BLaER1 (cell line): Measurements from ENCODE around the gene CSH1.
"Not testable (repeated sequence)": the region's sequence is repeated elsewhere in the genome, so short reads cannot be mapped to it uniquely, and the experiment has no call there.

ENCODE experiments used
- H3K27ac ChIP-seq: shearing (Covaris generic); formaldehyde crosslinking; 2 replicates; pipeline ENCODE4 v1.8.1; 2022
- H3K27me3 ChIP-seq: shearing (Covaris generic); formaldehyde crosslinking; 2 replicates; pipeline ENCODE4 v1.8.1; 2022
- H3K36me3 ChIP-seq: shearing (Covaris generic); formaldehyde crosslinking; 2 replicates; pipeline ENCODE4 v1.8.1; 2022
- H3K4me1 ChIP-seq: shearing (Covaris generic); formaldehyde crosslinking; 2 replicates; pipeline ENCODE4 v1.8.1; 2022
- H3K4me2 ChIP-seq: shearing (Covaris generic); formaldehyde crosslinking; 2 replicates; pipeline ENCODE4 v1.8.1; 2022
- H3K4me3 ChIP-seq: shearing (Covaris generic); formaldehyde crosslinking; 2 replicates; pipeline ENCODE4 v1.8.1; 2022
- H3K9ac ChIP-seq: shearing (Covaris generic); formaldehyde crosslinking; 2 replicates; pipeline ENCODE4 v1.8.1; 2022
- H3K9me3 ChIP-seq: shearing (Covaris generic); formaldehyde crosslinking; 2 replicates; pipeline ENCODE4 v1.8.1; 2022
- H4K20me1 ChIP-seq: shearing (Covaris generic); formaldehyde crosslinking; 2 replicates; pipeline ENCODE4 v1.8.1; 2022
- Cebpa-rat ChIP-seq: shearing (Covaris generic); IDR thresholded peaks from 2 replicates; pipeline ENCODE4 v1.8.1; 2022

The CSH1 gene

DNA sequence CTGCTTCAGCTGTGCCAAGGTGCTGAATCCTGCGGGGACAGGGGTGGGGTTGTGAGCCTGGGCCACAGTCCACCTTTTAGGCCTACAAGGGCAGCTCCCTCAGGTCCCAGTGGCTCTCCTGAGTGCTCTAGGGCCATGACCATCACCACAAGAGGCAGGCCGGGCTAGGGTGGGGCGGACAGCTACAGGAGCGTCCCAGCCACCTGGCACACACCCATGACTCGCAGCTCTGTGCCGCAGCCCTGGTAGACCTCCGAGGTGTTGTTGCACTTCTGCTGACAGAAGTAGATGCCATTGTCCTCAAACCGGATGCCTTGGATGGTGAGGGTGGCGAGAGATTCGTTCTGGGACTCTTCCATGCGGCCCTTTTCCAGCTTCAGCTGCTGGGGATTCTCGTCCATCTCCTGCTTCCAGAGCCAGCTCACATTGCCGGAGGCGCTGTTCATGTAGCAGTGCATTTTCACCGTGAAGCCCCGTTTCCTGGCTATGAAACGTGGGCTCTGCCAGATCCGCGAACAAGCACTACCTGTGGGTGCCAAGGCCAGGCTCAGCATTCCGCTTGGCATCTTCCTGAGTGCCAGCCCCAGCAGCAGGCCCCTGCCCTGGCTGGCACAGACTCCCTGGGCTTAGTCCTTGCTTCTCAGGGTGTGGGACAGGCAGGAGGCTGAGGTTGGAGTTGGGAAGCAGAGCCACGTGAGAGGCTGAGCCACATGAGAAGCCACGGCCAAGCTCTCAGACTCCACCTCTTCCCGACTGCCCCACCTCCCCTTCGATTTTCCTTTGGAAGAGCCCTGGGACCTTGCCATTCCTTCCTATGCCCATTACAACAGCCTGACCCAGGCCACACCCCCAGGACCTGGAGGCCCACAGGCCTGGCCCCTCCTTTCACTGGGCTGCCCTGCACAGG, 33.7 kb upstream of the CSH1 start:
- H4K20me1 ChIP-seq, result peaks cover 39% of the 10 kb centered on the region
- H3K9me3 ChIP-seq, result no peaks in the 10 kb centered on the region
- peaks cover 88% of the 10 kb centered on the region for H3K4me1 ChIP-seq
- H3K4me2 ChIP-seq, result peak overlapping the region; percentile 99
- peak overlapping the region; percentile 94 for H3K9ac ChIP-seq
- H3K4me3 ChIP-seq, result peak overlapping the region; percentile 90
- TF ChIP-seq Cebpa-rat, result no peak
- no peaks in the 10 kb centered on the region for H3K27me3 ChIP-seq
- peaks cover 30% of the 10 kb centered on the region for H3K36me3 ChIP-seq
- H3K27ac ChIP-seq, result peak overlapping the region; percentile 97

- Histone ChIP-seq H3K4me2 (peak overlapping the region; percentile 99), H3K27me3 (no peaks in the 10 kb centered on the region), H3K9me3 (no peaks in the 10 kb centered on the region), H3K4me1 (peaks cover 88% of the 10 kb centered on the region), H3K27ac (peak overlapping the region; percentile 97), H3K9ac (peak overlapping the region; percentile 94), H3K36me3 (peaks cover 30% of the 10 kb centered on the region), H3K4me3 (peak overlapping the region; percentile 90), H4K20me1 (peaks cover 39% of the 10 kb centered on the region)
- no peak for TF ChIP-seq Cebpa-rat
Observed at GRCh38 chr17:63928966-63929695, 32.8 kb upstream of the CSH1 start.

GRCh38 chr17:63928172-63928666, 31.8 kb upstream of the CSH1 start:
- no peaks in the 10 kb centered on the region for H3K27me3 ChIP-seq
- H3K9ac ChIP-seq, result peak overlapping the region; percentile 94
- H3K36me3 ChIP-seq, result peaks cover 30% of the 10 kb centered on the region
- peak overlapping the region; percentile 99 for H3K4me2 ChIP-seq
- peak overlapping the region; percentile 90 for H3K4me3 ChIP-seq
- H3K9me3 ChIP-seq, result no peaks in the 10 kb centered on the region
- H3K27ac ChIP-seq, result peak overlapping the region; percentile 97
- no peak for TF ChIP-seq Cebpa-rat
- H4K20me1 ChIP-seq, result peaks cover 39% of the 10 kb centered on the region
- peaks cover 88% of the 10 kb centered on the region for H3K4me1 ChIP-seq

GRCh38 chr17:63927464-63928171, 31.2 kb upstream of the CSH1 start:
- Histone ChIP-seq H3K27me3 (no peaks in the 10 kb centered on the region), H3K36me3 (peaks cover 30% of the 10 kb centered on the region), H3K4me1 (peaks cover 88% of the 10 kb centered on the region), H4K20me1 (peaks cover 39% of the 10 kb centered on the region), H3K9ac (peak overlapping the region; percentile 73), H3K4me3 (peak overlapping the region; percentile 90), H3K27ac (peak overlapping the region; percentile 97), H3K9me3 (no peaks in the 10 kb centered on the region), H3K4me2 (peak overlapping the region; percentile 99)
- TF ChIP-seq Cebpa-rat, result no peak

DNA sequence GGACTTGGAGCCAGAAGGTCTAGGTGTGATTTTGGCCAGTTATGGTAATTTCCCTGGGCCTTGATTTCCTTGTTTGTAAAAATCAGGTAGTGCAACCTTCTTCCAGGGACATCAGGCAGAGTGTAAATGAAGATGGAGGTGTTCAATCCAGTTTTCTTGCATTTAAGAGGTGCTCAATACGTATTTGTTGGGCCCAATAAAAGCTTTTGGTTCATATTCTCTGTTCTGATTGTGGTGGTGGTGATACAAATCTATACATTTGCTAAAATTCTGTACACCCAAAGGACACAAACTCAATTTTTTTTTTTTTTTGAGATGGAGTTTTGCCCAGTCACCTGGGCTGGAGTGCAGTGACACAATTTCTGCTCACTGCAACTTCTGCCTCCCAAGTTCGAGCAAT, 29.8 kb upstream of the CSH1 start:
- H4K20me1 ChIP-seq, result peaks cover 36% of the 10 kb centered on the region
- peak overlapping the region; percentile 97 for H3K27ac ChIP-seq
- peak overlapping the region; percentile 99 for H3K4me2 ChIP-seq
- H3K4me3 ChIP-seq, result peak overlapping the region; percentile 90; the same call in 1 of the 2 replicates
- H3K9me3 ChIP-seq, result no peaks in the 10 kb centered on the region
- H3K9ac ChIP-seq, result peak overlapping the region; percentile 73
- no peak for TF ChIP-seq Cebpa-rat
- peaks cover 95% of the 10 kb centered on the region for H3K4me1 ChIP-seq
- no peaks in the 10 kb centered on the region for H3K27me3 ChIP-seq
- peaks cover 30% of the 10 kb centered on the region for H3K36me3 ChIP-seq

GRCh38 chr17:63925615-63926014, 29.2 kb upstream of the CSH1 start:
- no peak for TF ChIP-seq Cebpa-rat
- H3K27me3 ChIP-seq, result no peaks in the 10 kb centered on the region
- H3K36me3 ChIP-seq, result peaks cover 29% of the 10 kb centered on the region
- H3K4me2 ChIP-seq, result peak overlapping the region; percentile 99
- peaks cover 96% of the 10 kb centered on the region for H3K4me1 ChIP-seq
- H3K27ac ChIP-seq, result peak overlapping the region; percentile 97
- peak overlapping the region; percentile 73 for H3K9ac ChIP-seq
- no peak overlapping the region; the same call in none of the 2 replicates for H3K4me3 ChIP-seq
- H3K9me3 ChIP-seq, result no peaks in the 10 kb centered on the region
- H4K20me1 ChIP-seq, result peaks cover 31% of the 10 kb centered on the region

DNA sequence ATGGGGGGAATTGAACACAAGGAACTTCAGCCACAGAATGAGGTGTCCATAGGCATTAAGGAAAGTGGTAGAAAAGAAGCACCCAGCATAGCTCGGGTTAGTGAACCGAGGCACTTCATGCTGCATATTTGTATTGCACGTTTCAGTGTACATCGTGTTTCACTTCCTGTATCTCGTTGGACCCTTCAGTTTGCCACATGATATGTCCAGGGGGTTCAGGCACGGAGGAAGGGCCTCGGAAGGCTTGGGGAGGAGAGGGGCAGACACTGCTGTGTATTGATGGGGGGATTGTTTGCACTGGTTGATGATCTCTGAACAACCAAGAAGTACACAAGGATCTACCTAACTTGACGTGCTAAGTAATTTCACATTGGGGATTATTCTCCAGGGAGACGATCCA, 26.0 kb upstream of the CSH1 start:
- Histone ChIP-seq H3K4me2 (peak overlapping the region; percentile 99), H3K27ac (peak overlapping the region; percentile 66), H3K4me1 (peaks cover 88% of the 10 kb centered on the region)
- H3K9me3 ChIP-seq, H3K27me3 ChIP-seq, H3K36me3 ChIP-seq, H3K4me3 ChIP-seq, H4K20me1 ChIP-seq, H3K9ac ChIP-seq: not testable (repeated sequence)

DNA sequence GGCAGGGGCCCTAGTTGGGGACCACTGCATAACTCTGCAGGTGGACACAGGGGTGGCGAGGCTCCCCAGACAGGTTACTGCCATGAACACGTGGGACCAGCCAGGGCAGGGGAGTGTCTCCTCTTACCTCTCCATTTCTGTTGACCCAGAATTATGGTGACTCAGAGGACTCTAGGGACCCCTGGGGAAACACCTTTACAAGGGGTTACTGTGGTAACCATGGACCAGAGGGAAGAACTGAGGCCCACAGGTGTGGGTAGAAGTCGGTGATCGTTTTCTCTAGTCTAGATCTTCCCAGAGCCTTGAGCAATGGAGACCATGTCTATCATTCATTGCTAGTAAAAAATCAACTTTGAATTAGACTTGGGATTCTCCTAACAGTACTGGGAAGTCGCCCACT, 24.4 kb upstream of the CSH1 start:
- not testable (repeated sequence) for H4K20me1 ChIP-seq, H3K9me3 ChIP-seq, H3K9ac ChIP-seq, H3K4me3 ChIP-seq, H3K27me3 ChIP-seq, H3K36me3 ChIP-seq
- peak overlapping the region; percentile 35 for H3K27ac ChIP-seq
- H3K4me2 ChIP-seq, result peak overlapping the region; percentile 54
- peaks cover 83% of the 10 kb centered on the region for H3K4me1 ChIP-seq

GRCh38 chr17:63920050-63920449, 23.7 kb upstream of the CSH1 start:
- Histone ChIP-seq H3K4me1 (peaks cover 82% of the 10 kb centered on the region), H3K4me2 (peak overlapping the region; percentile 54), H3K27ac (0 out of 2 replicates have a peak overlapping the region, but pooled peaks have one; percentile 35)
- not testable (repeated sequence) for H3K36me3 ChIP-seq, H3K27me3 ChIP-seq, H4K20me1 ChIP-seq, H3K9me3 ChIP-seq, H3K4me3 ChIP-seq, H3K9ac ChIP-seq
